NCI-H1417 (cell line): ENCODE measurements around the gene ATP8B3.
A peak's percentile ranks its signal among the peaks of the same experiment; 100 is the strongest.

Experiments used
- DNase-seq, 3 experiments: peaks; one replicate each; lab custom pipeline; 2025; lab: John Stamatoyannopoulos, UW

Gene ATP8B3

GRCh38 chr19:1816530-1817298 lies 4.6 kb upstream of the ATP8B3 start:
- DNase-seq = no peak

DNA sequence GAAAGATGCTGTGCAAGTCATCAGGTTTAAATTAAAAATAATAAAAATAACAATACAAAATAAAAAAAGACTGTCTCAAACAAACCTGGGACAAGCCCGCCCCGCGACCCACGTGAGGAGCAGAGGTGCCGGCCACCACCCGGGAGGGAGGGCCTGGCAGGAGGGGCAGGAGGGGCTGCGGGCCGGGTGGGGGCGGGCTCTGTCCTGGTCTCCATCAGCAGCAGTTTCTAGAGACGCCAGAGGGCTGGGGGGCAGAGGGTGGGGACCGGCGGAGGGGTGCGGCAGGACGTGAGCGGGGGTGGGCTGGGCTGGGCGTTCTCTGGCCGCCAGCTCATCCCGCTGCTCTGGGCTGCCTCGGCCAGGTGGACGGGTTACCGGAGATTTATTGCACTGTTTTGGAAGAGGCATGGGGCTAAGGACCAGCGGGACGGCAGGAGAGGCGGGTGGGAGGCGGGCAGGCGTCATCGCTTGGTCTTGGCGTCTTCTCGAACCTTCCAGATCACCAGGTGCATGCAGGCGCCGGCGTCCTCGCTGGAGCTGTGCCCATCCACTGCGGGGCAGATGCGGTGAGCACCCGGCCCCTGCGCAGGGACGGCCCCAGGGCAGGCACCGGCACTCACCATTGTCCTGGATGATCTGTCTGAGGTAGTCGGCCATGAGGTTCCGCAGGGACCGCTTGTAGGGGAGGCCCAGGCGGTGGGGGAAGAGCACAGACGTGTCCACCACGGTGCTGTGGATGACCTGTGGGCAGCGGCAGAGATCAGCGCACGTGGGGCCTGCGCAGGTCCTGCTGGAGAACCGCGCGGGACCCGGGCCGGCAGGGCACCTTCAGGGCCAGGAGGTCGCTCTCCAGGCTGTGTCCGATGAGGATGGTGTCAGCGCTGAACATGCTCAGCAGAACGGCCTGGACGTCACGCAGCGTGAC lies 3.8 kb upstream of the ATP8B3 start:
- no peak for DNase-seq

GRCh38 chr19:1814833-1815604 lies 2.9 kb upstream of the ATP8B3 start:
- DNase-seq = no peak

- no peak for DNase-seq
Measured at GRCh38 chr19:1814391-1814790, 2.3 kb upstream of the ATP8B3 start.

- DNase-seq = no peak
Measured at GRCh38 chr19:1813192-1814182, 1.4 kb upstream of the ATP8B3 start.

DNA sequence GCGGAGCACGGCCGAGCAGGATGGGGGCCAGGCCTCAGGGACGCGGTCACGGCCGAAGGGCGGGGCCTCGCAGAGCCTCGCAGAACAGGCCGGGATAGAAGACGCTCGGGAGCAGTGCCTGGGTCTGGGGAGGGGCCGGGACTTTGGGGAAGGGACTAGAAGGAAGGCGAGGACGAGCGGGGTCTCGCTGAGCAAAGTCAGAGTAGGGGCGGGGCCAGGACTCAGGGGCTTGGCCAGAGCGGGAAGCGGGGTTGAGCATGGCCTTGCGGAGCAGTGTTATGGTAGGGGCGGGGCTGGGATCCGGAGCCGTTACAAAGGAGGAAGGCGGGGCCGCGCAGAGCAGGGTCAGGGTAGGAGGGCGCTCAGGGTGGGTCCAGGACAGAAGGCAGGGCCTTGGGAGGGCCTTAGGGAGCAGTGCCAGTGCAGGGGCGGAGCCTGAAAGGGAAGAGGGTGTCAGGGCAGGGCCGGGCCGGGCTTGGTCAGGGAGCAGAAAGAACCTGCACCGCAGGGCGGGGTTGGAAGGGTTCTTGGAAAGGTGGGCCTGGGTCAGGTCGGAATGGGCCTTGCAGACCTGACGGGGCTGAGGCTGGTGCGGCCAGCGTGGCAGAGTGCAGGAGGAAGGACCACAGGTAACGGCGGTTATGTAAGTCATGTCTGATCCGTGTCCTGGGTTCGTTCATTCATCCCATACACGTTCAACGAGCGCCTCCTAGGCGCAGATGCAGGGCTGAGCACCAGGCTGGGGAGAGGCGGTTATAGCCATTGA lies 533 bp upstream of the ATP8B3 start:
- DNase-seq = peak; percentile 83 to 93 (median 87)

DNA sequence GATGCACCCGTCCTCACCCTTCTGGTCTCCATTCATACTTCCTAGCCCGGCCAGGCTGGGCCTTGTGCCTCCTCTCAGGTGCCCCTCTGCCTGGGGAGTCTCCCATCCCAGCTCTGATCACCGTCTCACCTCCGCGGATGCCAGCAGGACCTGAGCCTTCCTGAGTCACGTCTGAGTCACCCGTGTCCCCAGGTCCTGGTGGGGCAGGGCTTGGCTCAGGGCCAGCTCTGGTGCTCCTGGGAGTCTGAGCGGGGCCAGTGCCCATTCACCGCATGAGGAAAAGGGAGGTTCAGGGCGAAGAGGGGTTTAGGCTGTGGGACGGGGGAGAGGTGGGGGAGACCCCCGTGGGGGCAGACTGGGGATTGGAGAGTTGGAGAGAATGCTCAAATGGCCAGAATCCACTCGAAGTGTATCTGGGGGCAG lies 593 bp downstream of the ATP8B3 start:
- peak in 2 of 3 experiments; percentile 36 to 41 for DNase-seq

GRCh38 chr19:1810439-1811160 lies 1.5 kb downstream of the ATP8B3 start:
- DNase-seq = no peak

GRCh38 chr19:1809678-1810077 lies 2.4 kb downstream of the ATP8B3 start:
- no peak for DNase-seq

GRCh38 chr19:1808395-1808731 lies 3.7 kb downstream of the ATP8B3 start:
- DNase-seq = no peak

GRCh38 chr19:1807695-1808394 lies 4.2 kb downstream of the ATP8B3 start:
- no peak for DNase-seq

GRCh38 chr19:1807030-1807694 lies 4.9 kb downstream of the ATP8B3 start:
- DNase-seq = no peak

GRCh38 chr19:1806184-1807029 lies 5.7 kb downstream of the ATP8B3 start:
- DNase-seq = no peak

DNA sequence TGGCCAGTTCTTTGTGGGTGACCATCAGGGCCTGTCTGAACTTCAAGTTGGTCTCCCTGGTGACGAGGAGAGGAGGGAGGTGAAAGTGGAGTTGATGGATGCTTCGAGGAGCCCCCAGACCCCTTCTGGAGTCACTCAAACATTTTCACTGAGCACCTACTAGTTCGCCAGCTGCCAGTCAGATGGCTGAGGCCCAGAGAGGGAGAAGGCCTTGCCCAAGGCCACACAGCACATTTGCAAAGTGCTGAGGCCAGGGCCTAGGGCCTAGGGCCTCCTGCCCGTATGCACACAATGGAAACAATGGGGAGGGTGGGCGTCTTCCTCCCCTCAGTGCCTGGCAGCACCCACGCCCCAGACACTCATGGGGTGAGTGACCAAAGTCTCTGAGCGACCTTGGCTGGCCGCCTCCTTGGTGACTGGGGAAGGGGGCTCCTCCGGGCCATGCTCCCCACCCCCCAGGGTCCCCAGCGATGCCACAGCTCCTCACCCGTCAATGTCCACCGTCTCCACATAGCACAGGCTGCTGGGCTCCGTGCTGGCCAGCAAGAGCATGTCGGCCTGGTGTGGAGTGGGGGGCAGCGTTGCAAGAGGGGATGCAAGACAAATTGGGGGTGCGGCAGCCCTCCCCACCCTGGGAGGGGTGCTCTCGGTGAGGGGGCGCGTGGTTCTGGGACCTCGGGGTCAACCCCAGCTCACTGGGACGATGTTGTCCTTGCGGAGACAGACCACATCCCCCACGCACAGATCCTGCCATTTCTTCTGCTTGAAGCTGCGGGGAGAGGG lies 6.5 kb downstream of the ATP8B3 start:
- no peak for DNase-seq

GRCh38 chr19:1804858-1805257 lies 7.2 kb downstream of the ATP8B3 start:
- no peak for DNase-seq

GRCh38 chr19:1799695-1800342 lies 12.3 kb downstream of the ATP8B3 start:
- DNase-seq = no peak
